ENCODE measurements around the gene SEMA5B.

DNA sequence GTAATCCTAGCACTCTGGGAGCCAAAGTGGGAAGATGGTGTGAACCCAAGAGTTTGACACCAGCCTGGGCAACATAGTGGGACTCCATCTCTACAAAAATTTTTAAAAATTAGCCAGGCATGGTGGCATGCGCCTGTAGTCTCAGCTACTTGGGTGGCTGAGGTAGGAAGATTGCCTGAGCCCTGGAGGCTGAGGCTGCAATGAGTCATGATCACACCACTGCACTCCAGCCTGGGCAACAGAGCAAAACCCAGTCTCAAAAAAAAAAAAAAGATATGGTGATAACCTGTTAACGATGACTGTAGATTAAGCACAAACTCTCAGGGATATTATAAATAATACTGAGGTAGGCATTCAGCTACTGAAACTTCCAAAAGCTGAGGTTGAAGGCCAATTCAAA is 125.2 kb downstream of the SEMA5B start:
- TF ChIP-seq, protein P1, sequence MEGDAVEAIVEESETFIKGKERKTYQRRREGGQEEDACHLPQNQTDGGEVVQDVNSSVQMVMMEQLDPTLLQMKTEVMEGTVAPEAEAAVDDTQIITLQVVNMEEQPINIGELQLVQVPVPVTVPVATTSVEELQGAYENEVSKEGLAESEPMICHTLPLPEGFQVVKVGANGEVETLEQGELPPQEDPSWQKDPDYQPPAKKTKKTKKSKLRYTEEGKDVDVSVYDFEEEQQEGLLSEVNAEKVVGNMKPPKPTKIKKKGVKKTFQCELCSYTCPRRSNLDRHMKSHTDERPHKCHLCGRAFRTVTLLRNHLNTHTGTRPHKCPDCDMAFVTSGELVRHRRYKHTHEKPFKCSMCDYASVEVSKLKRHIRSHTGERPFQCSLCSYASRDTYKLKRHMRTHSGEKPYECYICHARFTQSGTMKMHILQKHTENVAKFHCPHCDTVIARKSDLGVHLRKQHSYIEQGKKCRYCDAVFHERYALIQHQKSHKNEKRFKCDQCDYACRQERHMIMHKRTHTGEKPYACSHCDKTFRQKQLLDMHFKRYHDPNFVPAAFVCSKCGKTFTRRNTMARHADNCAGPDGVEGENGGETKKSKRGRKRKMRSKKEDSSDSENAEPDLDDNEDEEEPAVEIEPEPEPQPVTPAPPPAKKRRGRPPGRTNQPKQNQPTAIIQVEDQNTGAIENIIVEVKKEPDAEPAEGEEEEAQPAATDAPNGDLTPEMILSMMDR (IDR thresholded peaks at IDR 0.05; ENCODE audit: low read length), result no peak
- no peak for TF ChIP-seq EZH2 (IDR thresholded peaks at IDR 0.05; ENCODE audit: borderline replicate concordance, low read length)
